Activated CD8-positive, alpha-beta T cell treated with anti-CD3 and anti-CD28 coated beads, Interleukin-2, amount 10 ng/mL, durations not matched to agents 7 days and 5 days (primary cell): ENCODE data around the gene FAXC. TPM values are rescaled to one million over a fixed set of nuclear protein-coding genes. Genes with fewer than 3 reads are reported as not detected.

ENCODE experiments used
- ATAC-seq: fragments of 150-1000 bp; cut with Tn5 transposase; one replicate; pipeline ENCODE4 v1.10.0; 2021; ENCODE audit warnings: moderate library complexity
- CTCF ChIA-PET: fragments of 350-600 bp; sonication (Branson Sonifier 250); formaldehyde crosslinking; loops from one replicate; lab custom pipeline; 2021; ENCODE audit warnings: antibody characterized with exemption; lab: Charles Lee
- POLR2A ChIA-PET: fragments of 350-600 bp; sonication (Branson Sonifier 250); formaldehyde crosslinking; loops from one replicate; lab custom pipeline; 2021; ENCODE audit warnings: antibody characterized with exemption; lab: Charles Lee
- DNase-seq: peaks from one replicate; pipeline ENCODE4 v3.0.0-alpha.2; 2020
- H3K27ac Mint-ChIP-seq: one replicate; pipeline ENCODE4 v1.8.0; 2021; ENCODE audit warnings: mild to moderate bottlenecking, mixed read lengths
- H3K27me3 Mint-ChIP-seq: one replicate; pipeline ENCODE4 v1.8.0; 2021; ENCODE audit warnings: low read depth, mixed read lengths
- H3K36me3 Mint-ChIP-seq: one replicate; pipeline ENCODE4 v1.8.0; 2021; ENCODE audit warnings: low read depth, mixed read lengths
- H3K4me1 Mint-ChIP-seq: one replicate; pipeline ENCODE4 v1.8.0; 2021; ENCODE audit warnings: low read depth, mixed read lengths
- H3K4me3 Mint-ChIP-seq: one replicate; pipeline ENCODE4 v1.8.0; 2021; ENCODE audit warnings: mild to moderate bottlenecking, mixed read lengths
- H3K9me3 Mint-ChIP-seq: one replicate; pipeline ENCODE4 v1.8.0; 2022; ENCODE audit warnings: mixed read lengths; ENCODE audit not compliant: insufficient read depth
- total RNA-seq, 2 experiments: library from RNA; stranded (reverse); gene quantifications; one replicate each; pipeline ENCODE4 v1.2.3, GENCODE V29; 2021

FAXC gene
- total RNA-seq, result not detected

- no peak within 1 kb of the TSS for H3K27ac Mint-ChIP-seq
- peak; percentile 68 for ATAC-seq
- POLR2A ChIA-PET, result no interaction called here
- H3K4me1 Mint-ChIP-seq, result no peaks in the 10 kb centered on the region
- peaks cover 67% of the 10 kb centered on the region for H3K27me3 Mint-ChIP-seq
- H3K36me3 Mint-ChIP-seq, result no peaks in the 10 kb centered on the region
- DNase-seq, result no peak
- CTCF ChIA-PET, result no interaction called here
- H3K9me3 Mint-ChIP-seq, result no peaks in the 10 kb centered on the region
- H3K4me3 Mint-ChIP-seq, result peak within 1 kb of the TSS; percentile 47
These were observed at the start of gene FAXC for GRCh38 chr6:99349171-99350141. FAXC (minus strand) TSS chr6:99349674; CDS start chr6:99349372, 302 bp downstream.

- CTCF ChIA-PET, result no interaction called here
- no peak overlapping the region for H3K27ac Mint-ChIP-seq
- no peaks in the 10 kb centered on the region for H3K27me3 Mint-ChIP-seq
- H3K4me1 Mint-ChIP-seq, result peaks cover 13% of the 10 kb centered on the region
- no peaks in the 10 kb centered on the region for H3K9me3 Mint-ChIP-seq
- H3K4me3 Mint-ChIP-seq, result no peak overlapping the region
- DNase-seq, result no peak
- H3K36me3 Mint-ChIP-seq, result peaks cover 19% of the 10 kb centered on the region
- no peak for ATAC-seq
- POLR2A ChIA-PET, result no interaction called here
These were observed 47.8 kb upstream of the FAXC start for GRCh38 chr6:99397287-99397686.

- POLR2A ChIA-PET, result interaction anchor here (0.6 to 3.2 kb wide), 7 partner anchors 9 to 174 kb away, joined by 3 to 24 read pairs (median 4); partner anchors contain the start of genes CCNC and PNISR
- H3K9me3 Mint-ChIP-seq, result no peaks in the 10 kb centered on the region
- peak; percentile 74 for DNase-seq
- H3K27me3 Mint-ChIP-seq, result no peaks in the 10 kb centered on the region
- CTCF ChIA-PET, result interaction anchor here (0.7 to 1.9 kb wide), 8 partner anchors 9 to 126 kb away, joined by 3 to 10 read pairs (median 6); no protein-coding TSS in a partner anchor
- peak within 1 kb of the TSS; percentile 91 for H3K27ac Mint-ChIP-seq
- no peaks in the 10 kb centered on the region for H3K36me3 Mint-ChIP-seq
- peak; percentile 87 for ATAC-seq
- peak within 1 kb of the TSS; percentile 95 for H3K4me3 Mint-ChIP-seq
- H3K4me1 Mint-ChIP-seq, result peaks cover 16% of the 10 kb centered on the region
These were observed 44.4 kb upstream of the FAXC start, which contains the start of gene COQ3 for GRCh38 chr6:99393698-99394531. COQ3 (minus strand) TSS chr6:99394195; CDS start chr6:99394179, 16 bp downstream.

- Mint-ChIP-seq H3K36me3 (no peaks in the 10 kb centered on the region), H3K27ac (peak overlapping the region; percentile 91), H3K4me3 (peak overlapping the region; percentile 95), H3K9me3 (no peaks in the 10 kb centered on the region), H3K4me1 (peaks cover 16% of the 10 kb centered on the region), H3K27me3 (no peaks in the 10 kb centered on the region)
- ChIA-PET CTCF (interaction anchor here (0.7 to 1.6 kb wide), 6 partner anchors 10 to 127 kb away, joined by 3 to 10 read pairs (median 6); no protein-coding TSS in a partner anchor), POLR2A (interaction anchor here (0.6 to 3.2 kb wide), 7 partner anchors 9 to 175 kb away, joined by 3 to 24 read pairs (median 4); partner anchors contain the start of genes CCNC and PNISR)
- DNase-seq, result no peak
- peak; percentile 13 for ATAC-seq
These were observed 43.9 kb upstream of the FAXC start for GRCh38 chr6:99393366-99393697.

- ATAC-seq (no peak), DNase-seq (no peak)
- Mint-ChIP-seq H3K4me3 (no peak overlapping the region), H3K4me1 (peaks cover 16% of the 10 kb centered on the region), H3K27me3 (no peaks in the 10 kb centered on the region), H3K9me3 (no peaks in the 10 kb centered on the region), H3K27ac (no peak overlapping the region), H3K36me3 (no peaks in the 10 kb centered on the region)
- ChIA-PET CTCF (no interaction called here), POLR2A (no interaction called here)
These were observed 41.4 kb upstream of the FAXC start for GRCh38 chr6:99390896-99391295.

- CTCF ChIA-PET, result no interaction called here
- DNase-seq (no peak), ATAC-seq (no peak)
- H3K4me3 Mint-ChIP-seq, result no peak overlapping the region
- POLR2A ChIA-PET, result no interaction called here
- H3K36me3 Mint-ChIP-seq, result no peaks in the 10 kb centered on the region
- no peak overlapping the region for H3K27ac Mint-ChIP-seq
- no peaks in the 10 kb centered on the region for H3K4me1 Mint-ChIP-seq
- no peaks in the 10 kb centered on the region for H3K9me3 Mint-ChIP-seq
- no peaks in the 10 kb centered on the region for H3K27me3 Mint-ChIP-seq
These were observed 35.0 kb upstream of the FAXC start for GRCh38 chr6:99384507-99384906.

- Mint-ChIP-seq H3K4me3 (no peak overlapping the region), H3K36me3 (no peaks in the 10 kb centered on the region), H3K4me1 (peaks cover 2% of the 10 kb centered on the region), H3K9me3 (no peaks in the 10 kb centered on the region), H3K27ac (no peak overlapping the region), H3K27me3 (no peaks in the 10 kb centered on the region)
- CTCF ChIA-PET, result interaction anchor here (2.3 kb wide), 1 partner anchor 48 kb away, joined by 8 read pairs; no protein-coding TSS in a partner anchor
- POLR2A ChIA-PET, result no interaction called here
- DNase-seq (no peak), ATAC-seq (no peak)
These were observed 29.2 kb upstream of the FAXC start for GRCh38 chr6:99378636-99379035.

- ATAC-seq (no peak), DNase-seq (no peak)
- Mint-ChIP-seq H3K27ac (no peak overlapping the region), H3K36me3 (no peaks in the 10 kb centered on the region), H3K4me1 (no peaks in the 10 kb centered on the region), H3K27me3 (no peaks in the 10 kb centered on the region), H3K4me3 (no peak overlapping the region), H3K9me3 (no peaks in the 10 kb centered on the region)
- ChIA-PET CTCF (no interaction called here), POLR2A (no interaction called here)
These were observed 20.1 kb upstream of the FAXC start for GRCh38 chr6:99369533-99369932.

GRCh38 chr6:99366852-99367251 is 17.4 kb upstream of the FAXC start:
- POLR2A ChIA-PET, result no interaction called here

GRCh38 chr6:99364026-99364425 is 14.6 kb upstream of the FAXC start:
- CTCF ChIA-PET, result interaction anchor here (1.5 kb wide), 1 partner anchor 34 kb away, joined by 7 read pairs; no protein-coding TSS in a partner anchor
- Mint-ChIP-seq H3K4me1 (no peaks in the 10 kb centered on the region), H3K27ac (no peak overlapping the region), H3K9me3 (no peaks in the 10 kb centered on the region), H3K4me3 (no peak overlapping the region), H3K27me3 (peaks cover 10% of the 10 kb centered on the region), H3K36me3 (no peaks in the 10 kb centered on the region)
- POLR2A ChIA-PET, result interaction anchor here (1.0 kb wide), 1 partner anchor 9 kb away, joined by 5 read pairs; no protein-coding TSS in a partner anchor
- no peak for DNase-seq
- no peak for ATAC-seq

More at GRCh38 chr6:99366852-99367251, 17.4 kb upstream of the FAXC start:
- H3K4me3 Mint-ChIP-seq, result no peak overlapping the region
- CTCF ChIA-PET, result interaction anchor here (1.0 to 1.5 kb wide), 2 partner anchors 37 to 58 kb away, joined by 3 read pairs; no protein-coding TSS in a partner anchor
- H3K27me3 Mint-ChIP-seq, result no peaks in the 10 kb centered on the region
- DNase-seq, result no peak
- no peaks in the 10 kb centered on the region for H3K36me3 Mint-ChIP-seq
- H3K9me3 Mint-ChIP-seq, result no peaks in the 10 kb centered on the region
- no peak overlapping the region for H3K27ac Mint-ChIP-seq
- no peak for ATAC-seq
- no peaks in the 10 kb centered on the region for H3K4me1 Mint-ChIP-seq

GRCh38 chr6:99362678-99363268 is 13.3 kb upstream of the FAXC start:
- Mint-ChIP-seq H3K36me3 (no peaks in the 10 kb centered on the region), H3K27me3 (peaks cover 10% of the 10 kb centered on the region), H3K27ac (no peak overlapping the region), H3K9me3 (no peaks in the 10 kb centered on the region), H3K4me1 (no peaks in the 10 kb centered on the region), H3K4me3 (no peak overlapping the region)
- ChIA-PET CTCF (no interaction called here), POLR2A (no interaction called here)
- no peak for ATAC-seq
- DNase-seq, result no peak
